GM19239 (cell line): ENCODE data around the gene KRTAP29-1.
"Not testable (repeated sequence)": the region's sequence is repeated elsewhere in the genome, so short reads cannot be mapped to it uniquely, and the experiment has no call there.

Experiments used
- DNase-seq: peaks from one replicate; pipeline ENCODE4 v3.0.0; 2011; ENCODE audit warnings: low spot score; ENCODE audit not compliant: insufficient read length
- FAIRE-seq: peaks from 2 replicates; lab custom pipeline; 2011; peaks lifted over from hg19 to GRCh38; lab: Jason Lieb, UNC

The KRTAP29-1 gene

GRCh38 chr17:41301916-41302901, at the start of gene KRTAP29-1:
KRTAP29-1 (minus strand) TSS chr17:41302851; CDS start chr17:41302851, 0 bp downstream.
- no peak for DNase-seq
- FAIRE-seq: no peak

- DNase-seq (no peak), FAIRE-seq (no peak)
Observed at GRCh38 chr17:41351177-41351576, 48.5 kb upstream of the KRTAP29-1 start.

GRCh38 chr17:41350381-41350878, 47.8 kb upstream of the KRTAP29-1 start, which contains the start of gene KRT33A:
KRT33A (minus strand) TSS chr17:41350828; CDS start chr17:41350767, 61 bp downstream.
- not testable (repeated sequence) for FAIRE-seq, DNase-seq

- FAIRE-seq (no peak), DNase-seq (no peak)
Observed at GRCh38 chr17:41347869-41348760, 45.5 kb upstream of the KRTAP29-1 start.

- FAIRE-seq, DNase-seq: not testable (repeated sequence)
Observed at GRCh38 chr17:41346421-41346820, 43.8 kb upstream of the KRTAP29-1 start.

- DNase-seq (no peak), FAIRE-seq (no peak)
Observed at GRCh38 chr17:41345992-41346391, 43.3 kb upstream of the KRTAP29-1 start.

GRCh38 chr17:41343029-41343428, 40.4 kb upstream of the KRTAP29-1 start:
- no peak for FAIRE-seq
- no peak for DNase-seq

- FAIRE-seq: peak; percentile 96
Observed at GRCh38 chr17:41340934-41341861, 38.5 kb upstream of the KRTAP29-1 start.

GRCh38 chr17:41340494-41340893, 37.8 kb upstream of the KRTAP29-1 start:
- FAIRE-seq (no peak), DNase-seq (no peak)

More at GRCh38 chr17:41340934-41341861, 38.5 kb upstream of the KRTAP29-1 start:
- DNase-seq: no peak

GRCh38 chr17:41339571-41340172, 37.0 kb upstream of the KRTAP29-1 start:
- DNase-seq (no peak), FAIRE-seq (peak; percentile 11)

- no peak for FAIRE-seq
- DNase-seq: no peak
Observed at GRCh38 chr17:41338961-41339485, 36.4 kb upstream of the KRTAP29-1 start.

GRCh38 chr17:41335747-41336146, 33.1 kb upstream of the KRTAP29-1 start:
- FAIRE-seq: no peak

GRCh38 chr17:41334385-41335305, 32.0 kb upstream of the KRTAP29-1 start:
- DNase-seq (no peak), FAIRE-seq (peak; percentile 40)

More at GRCh38 chr17:41335747-41336146, 33.1 kb upstream of the KRTAP29-1 start:
- DNase-seq: no peak

GRCh38 chr17:41333836-41334235, 31.2 kb upstream of the KRTAP29-1 start:
- FAIRE-seq: no peak

GRCh38 chr17:41333098-41333497, 30.4 kb upstream of the KRTAP29-1 start:
- FAIRE-seq (no peak), DNase-seq (no peak)

More at GRCh38 chr17:41333836-41334235, 31.2 kb upstream of the KRTAP29-1 start:
- no peak for DNase-seq

GRCh38 chr17:41332239-41332638, 29.6 kb upstream of the KRTAP29-1 start:
- DNase-seq (no peak), FAIRE-seq (no peak)

GRCh38 chr17:41331606-41332005, 29.0 kb upstream of the KRTAP29-1 start:
- FAIRE-seq (no peak), DNase-seq (no peak)
